ENCODE results near the gene CNTNAP5. TPM values are rescaled to one million over a fixed set of nuclear protein-coding genes. Genes with fewer than 3 reads are reported as not detected.

The CNTNAP5 gene
- total and polyA plus RNA-seq, 7 experiments from 2014 or later, result not detected

GRCh38 chr2:124625561-124625960 is 600.5 kb downstream of the CNTNAP5 start:
- H3K27me3 ChIP-seq (ENCODE audit: control insufficient read depth in 2 of 2, insufficient read depth in 2 of 2, low read length in 2 of 2), result no peaks in the 10 kb centered on the region
- H3K4me1 ChIP-seq (ENCODE audit: control insufficient read depth in 2 of 2, insufficient read depth in 2 of 2, low read length in 2 of 2), result no peaks in the 10 kb centered on the region
- no peaks in the 10 kb centered on the region for H3K36me3 ChIP-seq (ENCODE audit: control insufficient read depth in 2 of 3, insufficient read depth in 3 of 3, low read length in 3 of 3)
- no peaks in the 10 kb centered on the region for H3K9me3 ChIP-seq (ENCODE audit: control insufficient read depth in 2 of 3, low read length in 3 of 3)
- no peak overlapping the region for H3K4me3 ChIP-seq (ENCODE audit: low read length)
- no peak overlapping the region for H3K27ac Mint-ChIP-seq
- no peaks in the 10 kb centered on the region for H3K27me3 Mint-ChIP-seq
- H3K4me1 Mint-ChIP-seq, result no peaks in the 10 kb centered on the region
- ChIA-PET POLR2A (no interaction called here), CTCF (no interaction called here)
- DNase-seq (no peak), ATAC-seq (no peak)
- intact Hi-C loops (cut with micrococcal nuclease), result no loop called here
- H3K36me3 Mint-ChIP-seq, result peaks cover 0 to 4% (median 0%) of the 10 kb centered on the region in 5 donors
- peaks cover 0 to 12% (median 5%) of the 10 kb centered on the region in 11 donors for H3K9me3 Mint-ChIP-seq
- no peak overlapping the region for H3K4me3 Mint-ChIP-seq
- H3K27ac ChIP-seq (ENCODE audit: low read depth, low read length), result no peak overlapping the region

GRCh38 chr2:124626993-124627392 is 601.9 kb downstream of the CNTNAP5 start:
- Mint-ChIP-seq H3K27ac (no peak overlapping the region), H3K9me3 (peaks cover 0 to 16% (median 6%) of the 10 kb centered on the region in 11 donors), H3K36me3 (peaks cover 0 to 4% (median 0%) of the 10 kb centered on the region in 5 donors), H3K27me3 (no peaks in the 10 kb centered on the region), H3K4me3 (no peak overlapping the region), H3K4me1 (no peaks in the 10 kb centered on the region)
- Histone ChIP-seq H3K36me3 (ENCODE audit: control insufficient read depth in 2 of 3, insufficient read depth in 3 of 3, low read length in 3 of 3) (no peaks in the 10 kb centered on the region), H3K27ac (ENCODE audit: low read depth, low read length) (no peak overlapping the region), H3K4me1 (ENCODE audit: control insufficient read depth in 2 of 2, insufficient read depth in 2 of 2, low read length in 2 of 2) (no peaks in the 10 kb centered on the region), H3K9me3 (ENCODE audit: control insufficient read depth in 2 of 3, low read length in 3 of 3) (no peaks in the 10 kb centered on the region), H3K27me3 (ENCODE audit: control insufficient read depth in 2 of 2, insufficient read depth in 2 of 2, low read length in 2 of 2) (no peaks in the 10 kb centered on the region), H3K4me3 (ENCODE audit: low read length) (no peak overlapping the region)
- ATAC-seq, result no peak
- POLR2A ChIA-PET, result no interaction called here
- CTCF ChIA-PET, result no interaction called here
- intact Hi-C loops (cut with micrococcal nuclease), result no loop called here
- no peak for DNase-seq

- no peaks in the 10 kb centered on the region for H3K27me3 Mint-ChIP-seq
- H3K4me1 Mint-ChIP-seq, result no peaks in the 10 kb centered on the region
- Histone ChIP-seq H3K27ac (ENCODE audit: low read depth, low read length) (no peak overlapping the region), H3K4me1 (ENCODE audit: control insufficient read depth in 2 of 2, insufficient read depth in 2 of 2, low read length in 2 of 2) (no peaks in the 10 kb centered on the region), H3K9me3 (ENCODE audit: control insufficient read depth in 2 of 3, low read length in 3 of 3) (peaks cover 0 to 5% (median 0%) of the 10 kb centered on the region in 3 experiments), H3K27me3 (ENCODE audit: control insufficient read depth in 2 of 2, insufficient read depth in 2 of 2, low read length in 2 of 2) (no peaks in the 10 kb centered on the region), H3K4me3 (ENCODE audit: low read length) (no peak overlapping the region), H3K36me3 (ENCODE audit: control insufficient read depth in 2 of 3, insufficient read depth in 3 of 3, low read length in 3 of 3) (no peaks in the 10 kb centered on the region)
- no peak overlapping the region for H3K4me3 Mint-ChIP-seq
- POLR2A ChIA-PET, result no interaction called here
- no peaks in the 10 kb centered on the region for H3K36me3 Mint-ChIP-seq
- no peak for ATAC-seq
- CTCF ChIA-PET, result no interaction called here
- no peak for DNase-seq
- H3K9me3 Mint-ChIP-seq, result peaks cover 0 to 16% (median 7%) of the 10 kb centered on the region in 11 donors
- no peak overlapping the region for H3K27ac Mint-ChIP-seq
- intact Hi-C loops (cut with micrococcal nuclease), result no loop called here
Observed at GRCh38 chr2:124633812-124634211, 608.7 kb downstream of the CNTNAP5 start.

GRCh38 chr2:124639524-124639923 is 614.4 kb downstream of the CNTNAP5 start:
- Mint-ChIP-seq H3K36me3 (no peaks in the 10 kb centered on the region), H3K4me1 (no peaks in the 10 kb centered on the region)

GRCh38 chr2:124640221-124640750 is 615.2 kb downstream of the CNTNAP5 start:
- H3K9me3 Mint-ChIP-seq, result peaks cover 0 to 17% (median 1%) of the 10 kb centered on the region in 11 donors
- H3K9me3 ChIP-seq (ENCODE audit: control insufficient read depth in 2 of 3, low read length in 3 of 3), result no peaks in the 10 kb centered on the region
- CTCF ChIA-PET, result no interaction called here
- DNase-seq (no peak), ATAC-seq (no peak)
- no peak overlapping the region for H3K27ac ChIP-seq (ENCODE audit: low read depth, low read length)
- H3K27me3 ChIP-seq (ENCODE audit: control insufficient read depth in 2 of 2, insufficient read depth in 2 of 2, low read length in 2 of 2), result no peaks in the 10 kb centered on the region
- intact Hi-C loops (cut with micrococcal nuclease), result no loop called here
- H3K27me3 Mint-ChIP-seq, result no peaks in the 10 kb centered on the region
- no peak overlapping the region for H3K4me3 Mint-ChIP-seq
- H3K4me3 ChIP-seq (ENCODE audit: low read length), result no peak overlapping the region
- H3K4me1 Mint-ChIP-seq, result no peaks in the 10 kb centered on the region
- no peaks in the 10 kb centered on the region for H3K36me3 ChIP-seq (ENCODE audit: control insufficient read depth in 2 of 3, insufficient read depth in 3 of 3, low read length in 3 of 3)
- no peak overlapping the region for H3K27ac Mint-ChIP-seq
- no peaks in the 10 kb centered on the region for H3K36me3 Mint-ChIP-seq
- POLR2A ChIA-PET, result no interaction called here
- H3K4me1 ChIP-seq (ENCODE audit: control insufficient read depth in 2 of 2, insufficient read depth in 2 of 2, low read length in 2 of 2), result no peaks in the 10 kb centered on the region

More at GRCh38 chr2:124639524-124639923, 614.4 kb downstream of the CNTNAP5 start:
- H3K4me3 ChIP-seq (ENCODE audit: low read length), result no peak overlapping the region
- no peak overlapping the region for H3K27ac ChIP-seq (ENCODE audit: low read depth, low read length)
- no peaks in the 10 kb centered on the region for H3K36me3 ChIP-seq (ENCODE audit: control insufficient read depth in 2 of 3, insufficient read depth in 3 of 3, low read length in 3 of 3)
- no peaks in the 10 kb centered on the region for H3K27me3 ChIP-seq (ENCODE audit: control insufficient read depth in 2 of 2, insufficient read depth in 2 of 2, low read length in 2 of 2)
- H3K4me1 ChIP-seq (ENCODE audit: control insufficient read depth in 2 of 2, insufficient read depth in 2 of 2, low read length in 2 of 2), result no peaks in the 10 kb centered on the region
- intact Hi-C loops (cut with micrococcal nuclease), result no loop called here
- Mint-ChIP-seq H3K4me3 (no peak overlapping the region), H3K27ac (no peak overlapping the region), H3K27me3 (no peaks in the 10 kb centered on the region), H3K9me3 (peaks cover 0 to 17% (median 1%) of the 10 kb centered on the region in 11 donors)
- ChIA-PET POLR2A (no interaction called here), CTCF (no interaction called here)
- ATAC-seq (no peak), DNase-seq (no peak)
- H3K9me3 ChIP-seq (ENCODE audit: control insufficient read depth in 2 of 3, low read length in 3 of 3), result no peaks in the 10 kb centered on the region

GRCh38 chr2:124646166-124646815 is 621.2 kb downstream of the CNTNAP5 start:
- CTCF ChIA-PET, result no interaction called here
- Mint-ChIP-seq H3K4me1 (no peaks in the 10 kb centered on the region), H3K27ac (no peak overlapping the region), H3K36me3 (no peaks in the 10 kb centered on the region), H3K27me3 (no peaks in the 10 kb centered on the region), H3K4me3 (no peak overlapping the region), H3K9me3 (peaks cover 0 to 15% (median 5%) of the 10 kb centered on the region in 11 donors)
- H3K27me3 ChIP-seq (ENCODE audit: control insufficient read depth in 2 of 2, insufficient read depth in 2 of 2, low read length in 2 of 2), result no peaks in the 10 kb centered on the region
- no peaks in the 10 kb centered on the region for H3K4me1 ChIP-seq (ENCODE audit: control insufficient read depth in 2 of 2, insufficient read depth in 2 of 2, low read length in 2 of 2)
- no peaks in the 10 kb centered on the region for H3K9me3 ChIP-seq (ENCODE audit: control insufficient read depth in 2 of 3, low read length in 3 of 3)
- POLR2A ChIA-PET, result no interaction called here
- no peak overlapping the region for H3K27ac ChIP-seq (ENCODE audit: low read depth, low read length)
- DNase-seq (no peak), ATAC-seq (no peak)
- H3K36me3 ChIP-seq (ENCODE audit: control insufficient read depth in 2 of 3, insufficient read depth in 3 of 3, low read length in 3 of 3), result no peaks in the 10 kb centered on the region
- intact Hi-C loops (cut with micrococcal nuclease), result no loop called here
- no peak overlapping the region for H3K4me3 ChIP-seq (ENCODE audit: low read length)

- ChIA-PET CTCF (no interaction called here), POLR2A (no interaction called here)
- no peak overlapping the region for H3K27ac ChIP-seq (ENCODE audit: low read depth, low read length)
- H3K36me3 ChIP-seq (ENCODE audit: control insufficient read depth in 2 of 3, insufficient read depth in 3 of 3, low read length in 3 of 3), result no peaks in the 10 kb centered on the region
- no peaks in the 10 kb centered on the region for H3K4me1 Mint-ChIP-seq
- no peaks in the 10 kb centered on the region for H3K27me3 Mint-ChIP-seq
- peaks cover 0 to 13% (median 4%) of the 10 kb centered on the region in 11 donors for H3K9me3 Mint-ChIP-seq
- H3K4me3 Mint-ChIP-seq, result no peak overlapping the region
- H3K27me3 ChIP-seq (ENCODE audit: control insufficient read depth in 2 of 2, insufficient read depth in 2 of 2, low read length in 2 of 2), result no peaks in the 10 kb centered on the region
- DNase-seq (no peak), ATAC-seq (no peak)
- H3K36me3 Mint-ChIP-seq, result no peaks in the 10 kb centered on the region
- no peaks in the 10 kb centered on the region for H3K9me3 ChIP-seq (ENCODE audit: control insufficient read depth in 2 of 3, low read length in 3 of 3)
- H3K4me3 ChIP-seq (ENCODE audit: low read length), result no peak overlapping the region
- intact Hi-C loops (cut with micrococcal nuclease), result no loop called here
- no peak overlapping the region for H3K27ac Mint-ChIP-seq
- H3K4me1 ChIP-seq (ENCODE audit: control insufficient read depth in 2 of 2, insufficient read depth in 2 of 2, low read length in 2 of 2), result no peaks in the 10 kb centered on the region
Observed at GRCh38 chr2:124647245-124647644, 622.2 kb downstream of the CNTNAP5 start.
